Fibroblast of mammary gland (primary cell): Measurements from ENCODE around the gene SLC6A3.

Source experiments
- DNase-seq: peaks from one replicate; pipeline ENCODE4 v3.0.0-alpha.2; 2010; ENCODE audit warnings: low read depth
- H3K4me3 ChIP-seq: 2 replicates; pipeline ENCODE4 v1.5.1; 2011; ENCODE audit warnings: low read depth, mild to moderate bottlenecking, low read length, moderate library complexity; ENCODE audit not compliant: control insufficient read depth
- TF ChIP-seq, protein P1 (sequence below): conservative IDR thresholded peaks from 2 replicates; pipeline ENCODE4 v1.5.1; 2011; ENCODE audit warnings: low read depth, low read length, inconsistent platforms; ENCODE audit not compliant: control insufficient read depth, insufficient read depth

Gene SLC6A3

DNA sequence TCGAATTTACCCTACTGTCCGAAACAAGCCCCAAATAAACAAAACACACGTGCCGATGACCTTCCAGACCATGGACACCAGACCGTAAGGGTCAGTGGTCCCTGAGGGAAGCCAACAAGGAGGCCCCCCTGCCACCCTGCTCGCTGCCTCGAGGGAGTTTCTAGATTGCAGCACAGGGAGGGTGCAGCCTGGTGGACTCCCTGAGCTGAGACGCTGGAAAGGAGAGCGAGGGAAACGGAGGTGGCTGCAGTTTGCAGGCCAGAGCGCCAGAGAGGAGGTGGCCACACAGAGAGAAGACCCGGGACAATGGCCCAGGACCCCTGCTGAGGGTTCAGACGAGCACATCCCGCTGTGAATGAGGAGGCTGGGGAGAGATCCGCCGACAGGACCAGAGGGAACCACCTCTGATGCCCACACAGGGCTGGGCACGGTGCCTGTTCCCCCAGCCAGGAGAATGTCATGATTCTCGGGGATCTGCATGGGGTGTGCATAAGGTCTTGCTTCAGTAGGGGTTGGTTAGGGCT, 48.9 kb downstream of the SLC6A3 start:
- TF ChIP-seq, protein P1, sequence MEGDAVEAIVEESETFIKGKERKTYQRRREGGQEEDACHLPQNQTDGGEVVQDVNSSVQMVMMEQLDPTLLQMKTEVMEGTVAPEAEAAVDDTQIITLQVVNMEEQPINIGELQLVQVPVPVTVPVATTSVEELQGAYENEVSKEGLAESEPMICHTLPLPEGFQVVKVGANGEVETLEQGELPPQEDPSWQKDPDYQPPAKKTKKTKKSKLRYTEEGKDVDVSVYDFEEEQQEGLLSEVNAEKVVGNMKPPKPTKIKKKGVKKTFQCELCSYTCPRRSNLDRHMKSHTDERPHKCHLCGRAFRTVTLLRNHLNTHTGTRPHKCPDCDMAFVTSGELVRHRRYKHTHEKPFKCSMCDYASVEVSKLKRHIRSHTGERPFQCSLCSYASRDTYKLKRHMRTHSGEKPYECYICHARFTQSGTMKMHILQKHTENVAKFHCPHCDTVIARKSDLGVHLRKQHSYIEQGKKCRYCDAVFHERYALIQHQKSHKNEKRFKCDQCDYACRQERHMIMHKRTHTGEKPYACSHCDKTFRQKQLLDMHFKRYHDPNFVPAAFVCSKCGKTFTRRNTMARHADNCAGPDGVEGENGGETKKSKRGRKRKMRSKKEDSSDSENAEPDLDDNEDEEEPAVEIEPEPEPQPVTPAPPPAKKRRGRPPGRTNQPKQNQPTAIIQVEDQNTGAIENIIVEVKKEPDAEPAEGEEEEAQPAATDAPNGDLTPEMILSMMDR = no peak
- no peak overlapping the region for H3K4me3 ChIP-seq
- no peak for DNase-seq

DNA sequence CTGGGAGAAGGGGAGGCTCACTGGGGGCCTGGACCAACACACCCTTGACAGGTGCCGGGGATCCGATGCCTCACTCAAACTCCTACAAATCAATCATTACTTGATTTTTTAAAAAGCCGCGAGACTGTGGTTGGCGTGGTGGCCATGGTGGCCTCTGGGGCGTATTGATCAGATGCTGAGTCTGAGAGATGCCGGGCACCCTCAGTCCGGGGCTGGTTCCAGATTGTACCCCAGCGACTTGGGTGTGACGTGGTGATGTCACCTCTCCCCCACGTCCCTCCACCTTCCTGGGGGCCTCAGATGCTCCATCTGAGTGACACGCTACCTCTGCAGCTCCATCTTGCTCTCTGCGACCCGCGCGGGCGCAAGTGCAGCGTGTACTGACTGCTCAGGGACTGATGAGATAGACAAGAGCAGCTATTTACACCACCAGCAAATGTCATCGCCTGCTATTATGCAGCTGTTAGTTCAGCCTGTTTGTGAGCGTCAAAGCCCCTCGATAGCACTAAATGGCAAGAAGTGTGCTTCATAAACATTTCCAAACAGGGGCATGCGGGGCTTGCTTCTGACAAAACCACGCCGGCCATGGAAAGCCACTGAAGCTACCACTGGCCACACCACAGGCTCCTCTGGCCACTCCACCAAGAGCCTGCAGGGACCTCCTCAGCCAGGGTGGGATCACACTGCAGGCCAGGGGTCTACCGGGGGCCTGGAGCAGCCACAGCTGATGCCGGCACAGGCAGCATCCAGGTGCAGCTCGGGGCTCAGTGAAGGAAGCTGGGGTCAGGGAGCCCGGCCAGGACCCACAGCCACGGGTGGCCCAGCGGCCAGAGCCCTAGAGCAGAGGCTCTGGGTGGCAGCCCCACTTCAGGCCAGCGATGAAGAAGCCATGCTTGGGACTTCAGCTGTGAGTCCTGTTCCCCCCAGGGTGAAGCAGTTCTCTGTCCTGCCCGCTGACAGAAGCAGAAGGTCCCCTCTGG, 50.1 kb downstream of the SLC6A3 start:
- TF ChIP-seq, protein P1 = no peak
- DNase-seq = no peak
- no peak overlapping the region for H3K4me3 ChIP-seq

- H3K4me3 ChIP-seq = no peak overlapping the region
- TF ChIP-seq, protein P1 = no peak
- DNase-seq = no peak
These were observed 51.4 kb downstream of the SLC6A3 start for GRCh38 chr5:1393571-1394501.

GRCh38 chr5:1392801-1393565, 52.3 kb downstream of the SLC6A3 start:
- DNase-seq = no peak
- TF ChIP-seq, protein P1 = no peak
- H3K4me3 ChIP-seq = no peak overlapping the region

DNA sequence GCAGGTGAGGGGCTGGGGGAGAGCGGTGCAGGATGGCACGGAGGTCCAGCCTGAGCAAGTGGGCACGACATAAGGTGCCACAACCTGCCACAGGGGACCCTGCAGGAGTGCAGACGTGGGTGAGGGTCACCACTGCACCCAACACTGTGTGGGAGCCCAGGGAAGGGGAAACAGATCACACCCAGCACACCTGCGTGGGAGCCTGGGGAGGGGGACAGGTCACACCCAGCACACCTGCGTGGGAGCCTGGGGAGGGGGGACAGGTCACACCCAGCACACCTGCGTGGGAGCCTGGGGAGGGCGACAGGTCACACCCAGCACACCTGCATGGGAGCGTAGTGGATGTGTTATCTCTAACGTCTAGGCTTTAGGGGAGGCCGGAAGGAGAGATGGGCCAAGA, 53.0 kb downstream of the SLC6A3 start:
- no peak for DNase-seq
- H3K4me3 ChIP-seq = no peak overlapping the region
- TF ChIP-seq, protein P1 = no peak

- H3K4me3 ChIP-seq = no peak overlapping the region
- TF ChIP-seq, protein P1 = no peak
- no peak for DNase-seq
These were observed 53.5 kb downstream of the SLC6A3 start for GRCh38 chr5:1391691-1392090.
